ENCODE data around the gene MCF2L2. TPM values are rescaled to one million over a fixed set of nuclear protein-coding genes. Genes with fewer than 3 reads are reported as not detected.
A peak's percentile ranks its signal among the peaks of the same experiment; 100 is the strongest.

The MCF2L2 gene
- total RNA-seq, 1 donor from 2014 or later: 2.1 TPM

DNA sequence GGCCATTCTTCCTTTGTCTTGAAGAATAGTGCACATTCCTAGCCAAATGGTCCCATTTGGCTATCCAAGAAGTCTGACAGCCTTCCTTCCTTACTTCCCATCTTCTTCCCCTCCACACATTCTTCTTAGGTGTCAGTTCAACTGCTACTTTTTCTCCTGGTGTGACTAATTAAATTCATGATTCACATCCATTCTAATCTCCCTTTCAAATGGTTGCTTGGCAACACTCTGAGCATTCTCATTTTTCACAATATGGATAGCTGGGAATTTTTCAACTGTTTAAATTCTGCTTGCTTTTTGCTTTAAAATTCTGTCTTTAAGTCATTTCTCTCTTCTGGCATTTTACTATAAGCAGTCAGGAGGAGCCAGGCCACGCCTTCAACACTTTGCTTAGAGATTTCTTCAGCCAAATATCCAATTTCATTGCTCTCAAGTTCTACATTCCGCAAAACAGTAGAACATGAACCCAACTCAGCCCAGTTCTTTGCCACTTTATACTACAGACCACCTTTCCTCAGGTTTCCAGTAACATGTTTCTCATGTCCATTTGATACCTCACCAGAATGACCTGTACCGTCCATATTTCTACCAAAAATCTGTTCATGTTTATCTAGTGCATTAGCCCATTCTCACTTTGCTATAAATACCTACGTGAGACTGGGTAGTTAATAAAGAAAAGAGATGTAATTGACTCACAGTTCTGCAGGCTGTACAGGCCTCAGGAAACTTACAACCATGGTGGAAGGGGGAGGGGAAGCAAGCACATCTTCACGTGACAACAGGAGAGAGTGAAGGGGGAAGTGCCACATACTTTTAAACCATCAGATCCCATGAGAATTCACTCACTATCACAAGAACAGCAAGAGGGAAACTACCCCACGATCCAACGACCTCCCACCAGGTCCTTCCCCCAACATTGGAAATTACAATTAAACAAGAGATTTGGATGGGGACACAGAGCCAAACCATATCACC lies 31.9 kb upstream of the MCF2L2 start:
- no peak for TF ChIP-seq CTCF (conservative IDR thresholded peaks at IDR 0.05)
- Mint-ChIP-seq H3K27me3 (ENCODE audit: low read depth) (no peaks in the 10 kb centered on the region), H3K36me3 (ENCODE audit: low read depth) (peaks cover 13% of the 10 kb centered on the region), H3K27ac (ENCODE audit: unreplicated experiment) (peak overlapping the region; percentile 43), H3K4me1 (peaks cover 33% of the 10 kb centered on the region), H3K4me3 (no peak overlapping the region), H3K9me3 (peaks cover 2% of the 10 kb centered on the region)
- DNase-seq (ENCODE audit: low read depth, low spot score): no peak

DNA sequence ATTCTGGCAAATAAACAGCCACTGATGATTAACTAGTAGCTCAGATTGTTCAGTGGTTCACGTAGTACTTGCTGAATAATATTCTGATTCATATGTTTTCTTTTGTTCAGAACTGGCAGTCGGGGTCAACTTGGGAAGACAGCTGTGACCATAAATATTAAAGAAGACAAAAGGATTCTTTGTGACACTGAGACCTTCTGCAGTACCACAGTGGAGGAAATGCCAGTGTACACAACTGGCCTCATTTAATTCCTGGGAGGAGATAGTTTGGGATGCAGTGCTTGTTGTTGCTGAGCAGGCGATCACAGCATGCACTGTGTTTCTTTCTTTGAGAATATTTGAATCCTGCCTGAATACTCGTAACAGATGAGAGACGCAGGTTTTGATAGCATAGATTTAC lies 26.7 kb upstream of the MCF2L2 start:
- DNase-seq (ENCODE audit: low read depth, low spot score): no peak
- peak overlapping the region; percentile 11 for H3K4me3 Mint-ChIP-seq
- H3K27ac Mint-ChIP-seq (ENCODE audit: unreplicated experiment): peak overlapping the region; percentile 15
- H3K27me3 Mint-ChIP-seq (ENCODE audit: low read depth): no peaks in the 10 kb centered on the region
- peaks cover 2% of the 10 kb centered on the region for H3K9me3 Mint-ChIP-seq
- H3K36me3 Mint-ChIP-seq (ENCODE audit: low read depth): peaks cover 18% of the 10 kb centered on the region
- no peak for TF ChIP-seq CTCF (conservative IDR thresholded peaks at IDR 0.05)
- peaks cover 40% of the 10 kb centered on the region for H3K4me1 Mint-ChIP-seq

DNA sequence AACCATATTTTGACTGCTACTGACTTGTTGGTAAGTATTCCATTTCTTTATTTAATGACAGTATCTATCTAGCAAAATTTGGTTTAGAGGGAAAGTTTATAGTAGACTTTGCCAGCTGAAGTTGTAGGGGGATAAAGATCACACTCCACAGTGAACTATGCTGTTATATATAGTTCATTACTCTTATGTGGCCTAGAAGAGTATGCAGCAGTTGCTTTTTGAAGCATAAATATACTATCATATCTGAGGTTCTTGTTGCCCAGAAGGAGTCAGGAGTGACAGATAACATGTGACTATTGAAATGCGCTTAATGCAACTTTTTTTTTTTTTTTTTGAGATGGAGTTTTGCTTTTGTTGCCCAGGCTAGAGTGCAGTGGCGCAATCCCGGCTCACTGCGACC lies 25.6 kb upstream of the MCF2L2 start:
- no peak overlapping the region for H3K4me3 Mint-ChIP-seq
- H3K36me3 Mint-ChIP-seq (ENCODE audit: low read depth): peaks cover 17% of the 10 kb centered on the region
- no peak overlapping the region for H3K27ac Mint-ChIP-seq (ENCODE audit: unreplicated experiment)
- H3K27me3 Mint-ChIP-seq (ENCODE audit: low read depth): no peaks in the 10 kb centered on the region
- no peak for DNase-seq (ENCODE audit: low read depth, low spot score)
- peaks cover 2% of the 10 kb centered on the region for H3K9me3 Mint-ChIP-seq
- peaks cover 42% of the 10 kb centered on the region for H3K4me1 Mint-ChIP-seq
- TF ChIP-seq CTCF (conservative IDR thresholded peaks at IDR 0.05): no peak

- Mint-ChIP-seq H3K9me3 (no peaks in the 10 kb centered on the region), H3K36me3 (ENCODE audit: low read depth) (peaks cover 8% of the 10 kb centered on the region), H3K4me1 (peaks cover 43% of the 10 kb centered on the region), H3K27me3 (ENCODE audit: low read depth) (no peaks in the 10 kb centered on the region), H3K4me3 (peak overlapping the region; percentile 97), H3K27ac (ENCODE audit: unreplicated experiment) (no peak overlapping the region)
- no peak for TF ChIP-seq CTCF (conservative IDR thresholded peaks at IDR 0.05)
- no peak for DNase-seq (ENCODE audit: low read depth, low spot score)
Measured at GRCh38 chr3:183449791-183450190, 21.4 kb upstream of the MCF2L2 start.

DNA sequence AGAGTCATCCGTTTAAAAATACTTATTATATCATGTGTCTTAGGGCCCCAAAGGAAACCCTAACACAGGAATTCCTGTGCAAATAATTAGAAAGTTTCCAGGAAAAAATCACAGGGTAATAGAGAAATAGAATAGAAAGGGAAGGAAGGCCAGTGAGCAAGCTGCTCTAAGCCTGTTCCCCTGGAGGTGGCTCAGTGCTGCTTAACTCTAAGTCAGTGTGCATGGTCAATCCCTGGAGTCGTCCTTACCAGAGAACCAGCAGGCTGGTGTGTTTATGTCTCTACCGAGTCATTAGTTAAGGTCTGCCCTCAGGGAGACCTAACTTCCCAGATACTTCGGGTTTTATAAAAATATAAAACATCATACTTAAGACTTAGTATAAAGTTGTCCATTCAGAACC lies 21.0 kb upstream of the MCF2L2 start:
- no peaks in the 10 kb centered on the region for H3K27me3 Mint-ChIP-seq (ENCODE audit: low read depth)
- peak overlapping the region; percentile 97 for H3K4me3 Mint-ChIP-seq
- H3K9me3 Mint-ChIP-seq: no peaks in the 10 kb centered on the region
- DNase-seq (ENCODE audit: low read depth, low spot score): no peak
- no peak for TF ChIP-seq CTCF (conservative IDR thresholded peaks at IDR 0.05)
- peaks cover 41% of the 10 kb centered on the region for H3K4me1 Mint-ChIP-seq
- no peak overlapping the region for H3K27ac Mint-ChIP-seq (ENCODE audit: unreplicated experiment)
- peaks cover 8% of the 10 kb centered on the region for H3K36me3 Mint-ChIP-seq (ENCODE audit: low read depth)
